H9 (cell line): ENCODE data around the gene FAM24A. TPM values are rescaled to one million over a fixed set of nuclear protein-coding genes. Genes with fewer than 3 reads are reported as not detected.

Experiments used
- DNase-seq: peaks from one replicate; pipeline ENCODE4 v3.0.0-alpha.2; 2017
- H2AFZ ChIP-seq: one replicate; pipeline ENCODE4 v1.6.1; 2013; ENCODE audit warnings: mild to moderate bottlenecking, low read length, control low read depth, moderate library complexity
- H2AK5ac ChIP-seq: 2 replicates; pipeline ENCODE4 v1.6.1; 2013; ENCODE audit warnings: low read length, control low read depth, mixed read lengths; ENCODE audit not compliant: insufficient read length
- H2BK120ac ChIP-seq: one replicate; pipeline ENCODE4 v1.6.1; 2013; ENCODE audit warnings: low read depth, mild to moderate bottlenecking, low read length, control low read depth, inconsistent platforms; ENCODE audit not compliant: poor library complexity, severe bottlenecking
- H2BK12ac ChIP-seq: 2 replicates; pipeline ENCODE4 v1.6.1; 2013; ENCODE audit warnings: low read length, control low read depth, mixed read lengths, low read depth; ENCODE audit not compliant: insufficient read length
- H2BK15ac ChIP-seq: 2 replicates; pipeline ENCODE4 v1.6.1; 2013; ENCODE audit warnings: low read depth, low read length, control low read depth
- H2BK20ac ChIP-seq: one replicate; pipeline ENCODE4 v1.6.1; 2013; ENCODE audit warnings: low read depth, mild to moderate bottlenecking, low read length, control low read depth, inconsistent platforms; ENCODE audit not compliant: poor library complexity, severe bottlenecking
- H2BK5ac ChIP-seq: 2 replicates; pipeline ENCODE4 v1.6.1; 2013; ENCODE audit warnings: low read length, control low read depth, mixed read lengths; ENCODE audit not compliant: insufficient read length
- H3K14ac ChIP-seq: 2 replicates; pipeline ENCODE4 v1.6.1; 2013; ENCODE audit warnings: low read length, control low read depth; ENCODE audit not compliant: insufficient read depth
- H3K18ac ChIP-seq: 2 replicates; pipeline ENCODE4 v1.6.1; 2013; ENCODE audit warnings: low read depth, mild to moderate bottlenecking, mixed read lengths, low read length, control low read depth; ENCODE audit not compliant: insufficient read length
- H3K23ac ChIP-seq: 2 replicates; pipeline ENCODE4 v1.6.1; 2013; ENCODE audit warnings: low read length, control low read depth, mixed read lengths, low read depth; ENCODE audit not compliant: insufficient read length
- H3K23me2 ChIP-seq: 2 replicates; pipeline ENCODE4 v1.6.1; 2013; ENCODE audit warnings: low read depth, mild to moderate bottlenecking, mixed read lengths, low read length, control low read depth; ENCODE audit not compliant: insufficient read length, poor library complexity, severe bottlenecking
- H3K27ac ChIP-seq: 2 replicates; pipeline ENCODE4 v1.5.1; 2013; ENCODE audit warnings: low read length, control low read depth, mixed read lengths, low read depth; ENCODE audit not compliant: insufficient read length
- H3K27me3 ChIP-seq: 2 replicates; pipeline ENCODE4 v1.6.1; 2013; ENCODE audit warnings: low read length, control low read depth, inconsistent platforms; ENCODE audit not compliant: insufficient read depth
- H3K4ac ChIP-seq: 2 replicates; pipeline ENCODE4 v1.6.1; 2013; ENCODE audit warnings: low read depth, mild to moderate bottlenecking, control low read depth, inconsistent platforms, low read length, moderate library complexity
- H3K4me1 ChIP-seq: 2 replicates; pipeline ENCODE4 v1.6.1; 2013; ENCODE audit warnings: low read length, control low read depth, inconsistent platforms; ENCODE audit not compliant: insufficient read depth
- H3K4me2 ChIP-seq: 2 replicates; pipeline ENCODE4 v1.6.1; 2013; ENCODE audit warnings: low read length, control low read depth, mixed read lengths; ENCODE audit not compliant: insufficient read length, insufficient read depth
- H3K56ac ChIP-seq: 2 replicates; pipeline ENCODE4 v1.6.1; 2013; ENCODE audit warnings: low read depth, mild to moderate bottlenecking, mixed read lengths, low read length, control low read depth; ENCODE audit not compliant: insufficient read length
- H3K79me1 ChIP-seq: 2 replicates; pipeline ENCODE4 v1.6.1; 2013; ENCODE audit warnings: low read depth, mild to moderate bottlenecking, moderate library complexity, low read length, control low read depth, inconsistent platforms; ENCODE audit not compliant: insufficient read depth, poor library complexity, severe bottlenecking
- H3K79me2 ChIP-seq: 2 replicates; pipeline ENCODE4 v1.6.1; 2013; ENCODE audit warnings: low read length, control low read depth, inconsistent platforms; ENCODE audit not compliant: insufficient read depth
- H3K9ac ChIP-seq: 2 replicates; pipeline ENCODE4 v1.6.1; 2013; ENCODE audit warnings: low read length, control low read depth, mixed read lengths; ENCODE audit not compliant: insufficient read length; ENCODE audit errors: extremely low read depth
- H3K9me3 ChIP-seq: one replicate; pipeline ENCODE4 v1.6.1; 2013; ENCODE audit warnings: low read depth, low read length, inconsistent platforms; ENCODE audit not compliant: control insufficient read depth
- H3T11ph ChIP-seq: one replicate; pipeline ENCODE4 v1.6.1; 2013; ENCODE audit warnings: mild to moderate bottlenecking, low read length, control low read depth, inconsistent platforms
- H4K20me1 ChIP-seq: one replicate; pipeline ENCODE4 v1.6.1; 2013; ENCODE audit not compliant: control insufficient read depth, insufficient read length, insufficient read depth
- H4K5ac ChIP-seq: 2 replicates; pipeline ENCODE4 v1.6.1; 2013; ENCODE audit warnings: low read depth, mild to moderate bottlenecking, mixed read lengths, low read length, control low read depth; ENCODE audit not compliant: insufficient read length
- H4K8ac ChIP-seq: replicated peaks from 2 replicates; pipeline ENCODE4 v1.6.1; 2013; ENCODE audit warnings: low read length, control low read depth, mixed read lengths, low read depth; ENCODE audit not compliant: insufficient read length
- H4K91ac ChIP-seq: 2 replicates; pipeline ENCODE4 v1.6.1; 2013; ENCODE audit warnings: low read depth, mild to moderate bottlenecking, moderate library complexity, mixed read lengths, low read length, control low read depth; ENCODE audit not compliant: insufficient read length
- H3K27ac Mint-ChIP-seq, 3 experiments: 2 replicates in 2 of 3; 3 replicates in 1 of 3; pipeline ENCODE4 v1.8.0; 2020 to 2021; ENCODE audit warnings: mixed read lengths in 3 of 3, mild to moderate bottlenecking in 1 of 3, moderate library complexity in 1 of 3
- H3K27me3 Mint-ChIP-seq: 2 replicates; pipeline ENCODE4 v1.8.0; 2021; ENCODE audit warnings: low read depth, mild to moderate bottlenecking, moderate library complexity, mixed read lengths
- H3K36me3 Mint-ChIP-seq, 3 experiments: 2 replicates in 2 of 3; 3 replicates in 1 of 3; pipeline ENCODE4 v1.8.0; 2020 to 2021; ENCODE audit warnings: low read depth in 3 of 3, mixed read lengths in 3 of 3; ENCODE audit not compliant: insufficient read depth in 1 of 3
- H3K4me1 Mint-ChIP-seq, 2 experiments: 2 replicates each; pipeline ENCODE4 v1.8.0; 2020; ENCODE audit warnings: mixed read lengths in 2 of 2
- H3K4me3 Mint-ChIP-seq, 2 experiments: 2 replicates in 1 of 2; 3 replicates in 1 of 2; pipeline ENCODE4 v1.8.0; 2020 to 2021; ENCODE audit warnings: mild to moderate bottlenecking in 2 of 2, mixed read lengths in 2 of 2, moderate library complexity in 1 of 2
- H3K9me3 Mint-ChIP-seq, 2 experiments: 2 replicates in 1 of 2; 3 replicates in 1 of 2; pipeline ENCODE4 v1.8.0; 2020; ENCODE audit warnings: mild to moderate bottlenecking in 2 of 2, mixed read lengths in 2 of 2, moderate library complexity in 1 of 2
- CTCF ChIP-seq: fragments of 200-600 bp; sonication (generic); conservative IDR thresholded peaks from 3 replicates; pipeline ENCODE4 v1.8.0; 2021; ENCODE audit warnings: antibody characterized with exemption, mild to moderate bottlenecking
- WGBS: extraction: QIAGEN DNeasy Blood & Tissue Kit; methylation state at CpG from one replicate; pipeline ENCODE4 v1.1.7; 2013; ENCODE audit warnings: missing lambda C conversion rate, low lambda C conversion rate, mixed read lengths; ENCODE audit not compliant: insufficient read length; ENCODE audit errors: extremely low coverage; 5-methylcytosine and 5-hydroxymethylcytosine counted together
- total RNA-seq: library from RNA; stranded (reverse); gene quantifications from 2 replicates; pipeline ENCODE4 v1.2.1, GENCODE V29; 2021

Gene FAM24A
- total RNA-seq, 1 experiment from 2014 or later = not detected

- Histone ChIP-seq H3K4ac (no peak overlapping the region), H4K91ac (no peak overlapping the region), H4K5ac (no peak overlapping the region), H2BK15ac (no peak overlapping the region), H3T11ph (no peak overlapping the region), H3K18ac (no peak overlapping the region), H3K79me2 (no peaks in the 10 kb centered on the region), H4K20me1 (no peaks in the 10 kb centered on the region), H2BK5ac (no peak overlapping the region), H3K4me1 (no peaks in the 10 kb centered on the region), H3K9me3 (no peaks in the 10 kb centered on the region), H2BK20ac (no peak overlapping the region), H3K56ac (no peak overlapping the region), H2AFZ (no peak overlapping the region), H3K27ac (no peak overlapping the region), H3K27me3 (no peaks in the 10 kb centered on the region), H3K14ac (no peak overlapping the region), H2AK5ac (no peak overlapping the region), H2BK120ac (no peak overlapping the region), H2BK12ac (no peak overlapping the region), H3K4me2 (no peak overlapping the region), H3K23ac (no peak overlapping the region), H3K79me1 (no peaks in the 10 kb centered on the region), H3K9ac (no peak overlapping the region), H4K8ac (no peak overlapping the region), H3K23me2 (peaks cover 4% of the 10 kb centered on the region)
- no peak for TF ChIP-seq CTCF
- Mint-ChIP-seq H3K36me3 (peaks cover 12 to 57% (median 43%) of the 10 kb centered on the region in 3 experiments; a peak in 6 of 7 replicates), H3K27ac (no peak overlapping the region), H3K4me1 (peaks cover 11 to 15% of the 10 kb centered on the region in 2 experiments), H3K4me3 (no peak overlapping the region), H3K27me3 (peaks cover 2% of the 10 kb centered on the region), H3K9me3 (peaks cover 2% of the 10 kb centered on the region in 2 experiments; a peak in 4 of 5 replicates)
- no peak for DNase-seq
- whole genome bisulfite sequencing = no CpG with 5 or more reads among the region's 3 CpGs
These were observed 38.9 kb downstream of the FAM24A start for GRCh38 chr10:122949296-122949695.
